G401.6 (cell line): ENCODE results near the gene ADGRV1.

Source experiments
- FAIRE-seq: peaks from 2 replicates; lab custom pipeline; 2012; peaks lifted over from hg19 to GRCh38; lab: Jason Lieb, UNC

The ADGRV1 gene

DNA sequence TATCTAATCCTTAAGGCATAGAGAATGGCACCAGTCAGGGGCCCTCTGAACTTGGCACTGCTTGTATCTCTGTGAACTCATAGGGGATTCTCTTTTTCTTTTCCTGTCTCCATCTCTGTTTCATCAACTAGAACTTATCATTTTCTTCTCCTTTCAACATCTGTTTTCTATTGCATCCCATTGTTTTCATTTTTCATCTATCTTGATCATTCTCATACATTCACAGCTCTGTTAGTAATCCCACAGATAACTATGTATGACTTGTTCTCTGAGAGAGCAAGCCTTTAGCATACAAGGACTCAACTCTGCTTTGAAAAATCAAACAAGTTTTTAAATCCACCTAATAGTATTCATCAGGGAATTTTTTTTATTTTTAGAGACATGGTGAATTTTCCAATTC, 560.2 kb downstream of the ADGRV1 start:
- FAIRE-seq: no peak

DNA sequence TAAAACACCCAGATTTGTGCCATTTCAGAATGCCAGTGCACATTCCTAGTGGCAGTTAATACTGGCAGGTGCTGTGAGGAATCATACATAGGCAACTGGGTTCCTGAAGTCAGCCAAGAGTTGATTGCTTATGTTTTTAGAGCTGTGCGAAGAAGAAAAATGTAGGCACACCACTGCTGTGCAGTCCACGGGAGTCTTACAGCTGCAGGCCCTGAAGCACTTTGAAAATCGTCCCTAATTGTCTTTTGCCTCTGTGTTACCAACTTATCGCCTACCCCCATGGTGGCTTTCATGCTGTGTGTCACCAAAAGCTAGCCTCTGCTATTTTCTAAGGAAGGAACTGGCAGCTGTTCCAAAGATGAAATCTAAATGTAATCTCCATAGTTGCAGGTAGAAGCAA, 560.6 kb downstream of the ADGRV1 start:
- no peak for FAIRE-seq

DNA sequence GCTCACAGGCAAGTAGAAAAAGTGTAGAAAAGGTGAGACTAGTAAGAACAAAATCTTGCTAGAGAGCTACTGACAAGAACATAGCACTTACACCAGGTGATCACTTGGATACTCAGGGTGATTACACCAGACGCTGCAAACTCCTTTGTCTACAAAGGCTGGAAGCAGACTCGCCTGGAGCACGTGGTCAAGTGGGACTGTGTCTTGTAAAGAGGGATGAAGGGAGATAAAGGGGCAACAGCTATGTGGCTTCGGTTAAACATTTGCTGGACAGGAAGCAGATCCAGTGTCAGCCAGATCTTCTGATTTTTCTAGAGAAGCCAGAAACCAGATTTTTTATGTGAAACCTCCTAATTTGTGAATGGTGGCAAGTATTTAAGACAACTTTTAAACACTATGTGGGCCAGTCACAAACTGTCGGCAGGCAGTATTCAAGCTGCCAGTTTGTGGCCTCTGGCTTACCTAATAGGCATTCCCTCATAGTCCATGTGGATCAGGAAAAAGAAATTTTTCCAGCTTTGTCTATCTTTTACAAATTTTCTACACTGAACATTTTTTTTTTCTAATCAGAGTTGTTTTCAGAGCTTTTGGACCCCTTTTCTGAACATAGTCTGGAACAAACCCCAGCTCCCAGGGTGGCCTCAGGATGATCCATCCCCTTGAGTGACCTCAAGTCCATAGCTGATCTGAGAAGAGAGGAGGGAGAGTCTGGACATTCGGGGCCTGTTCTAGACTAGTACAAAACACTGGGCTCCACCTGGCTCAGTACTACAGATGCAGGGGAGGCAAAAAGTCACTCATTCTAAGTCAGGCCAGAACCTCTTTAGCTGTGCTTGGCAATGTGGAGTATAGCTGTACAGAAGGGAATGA, 561.6 kb downstream of the ADGRV1 start:
- no peak for FAIRE-seq

- no peak for FAIRE-seq
These were observed 562.9 kb downstream of the ADGRV1 start for GRCh38 chr5:91121347-91121993.

DNA sequence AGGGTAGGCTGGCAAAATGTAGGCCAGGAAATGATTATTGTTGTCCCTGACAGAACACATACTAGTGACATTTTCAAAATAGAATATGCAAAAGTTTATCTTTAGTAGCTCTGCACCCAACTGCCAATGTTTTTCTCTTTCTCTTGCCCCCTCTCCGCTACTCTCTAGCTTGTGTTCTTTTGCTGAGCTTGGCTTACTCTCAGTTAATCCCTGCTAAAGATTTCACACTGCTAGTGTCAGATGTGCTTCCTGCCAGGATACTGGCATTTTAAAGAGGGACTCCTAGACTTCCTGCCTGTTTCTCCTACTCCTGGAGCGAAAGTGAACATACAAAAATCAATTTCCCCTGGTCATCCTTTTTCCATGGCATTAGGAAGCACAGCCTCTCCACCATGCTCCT, 564.1 kb downstream of the ADGRV1 start:
- no peak for FAIRE-seq

- no peak for FAIRE-seq
These were observed 564.7 kb downstream of the ADGRV1 start for GRCh38 chr5:91123291-91123690.

- FAIRE-seq: no peak
These were observed 565.3 kb downstream of the ADGRV1 start for GRCh38 chr5:91123901-91124300.

GRCh38 chr5:91125916-91126315, 567.3 kb downstream of the ADGRV1 start:
- no peak for FAIRE-seq

- no peak for FAIRE-seq
These were observed 567.9 kb downstream of the ADGRV1 start for GRCh38 chr5:91126448-91126847.

GRCh38 chr5:91126888-91127287, 568.3 kb downstream of the ADGRV1 start:
- FAIRE-seq: no peak

GRCh38 chr5:91127456-91128081, 569.0 kb downstream of the ADGRV1 start:
- FAIRE-seq: no peak

DNA sequence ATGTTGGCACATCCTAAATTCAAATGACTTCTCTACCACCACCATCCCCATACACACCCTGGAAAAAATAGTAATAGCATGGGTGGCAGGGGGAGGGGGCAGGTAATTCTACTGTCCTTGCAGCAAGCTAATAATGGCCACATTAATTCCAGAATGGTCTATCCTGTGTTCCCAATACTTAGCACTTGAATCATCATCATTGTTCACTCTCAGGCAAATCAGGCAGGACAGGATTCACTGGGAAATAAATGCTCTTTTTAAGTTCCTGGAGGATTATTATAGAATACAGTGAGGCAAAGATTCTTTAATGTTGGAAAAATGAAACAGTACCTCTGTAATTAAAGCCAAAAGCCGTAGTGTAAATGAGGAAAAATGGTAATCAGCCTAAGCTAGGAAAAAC, 570.0 kb downstream of the ADGRV1 start:
- FAIRE-seq: no peak

GRCh38 chr5:91129748-91130147, 571.2 kb downstream of the ADGRV1 start:
- FAIRE-seq: no peak

DNA sequence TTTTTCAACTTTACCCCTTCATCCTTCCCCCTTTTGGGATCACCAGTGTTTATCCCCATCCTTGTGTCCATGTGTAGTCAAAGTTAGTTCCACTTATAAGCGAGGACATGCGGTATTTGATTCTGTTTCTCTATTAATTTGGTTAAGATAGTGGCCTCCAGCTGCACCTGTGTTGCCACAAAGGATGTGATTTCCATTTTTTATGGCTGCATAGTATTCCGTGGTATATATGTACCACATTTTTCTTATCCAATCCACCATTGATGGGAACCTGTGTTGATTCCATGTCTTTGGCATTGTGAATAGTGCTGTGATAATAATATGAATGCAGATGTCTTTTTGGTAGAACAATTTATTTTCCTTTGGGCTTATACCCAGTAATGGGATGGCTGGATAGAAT, 572.2 kb downstream of the ADGRV1 start:
- FAIRE-seq: no peak

DNA sequence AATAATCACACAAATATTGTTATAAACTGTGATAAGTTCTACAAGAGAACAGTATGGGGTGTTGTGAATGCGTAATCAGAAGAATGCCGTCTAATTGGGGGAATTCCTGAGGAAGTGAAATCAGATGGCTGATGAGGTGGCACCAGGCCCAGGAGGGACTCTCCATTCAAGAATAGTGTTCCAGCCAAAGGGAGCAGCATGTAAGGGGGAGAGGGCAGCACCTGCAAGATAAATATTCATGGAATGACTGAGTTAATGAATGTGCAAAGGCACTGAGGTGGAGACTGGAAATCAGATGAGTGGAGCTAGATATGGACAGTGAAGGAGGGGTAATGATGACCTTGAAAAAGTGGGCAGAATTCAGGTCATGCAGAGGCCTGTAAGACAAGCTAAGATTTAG, 574.0 kb downstream of the ADGRV1 start:
- FAIRE-seq: no peak

GRCh38 chr5:91133183-91133582, 574.6 kb downstream of the ADGRV1 start:
- no peak for FAIRE-seq

- no peak for FAIRE-seq
These were observed 577.1 kb downstream of the ADGRV1 start for GRCh38 chr5:91135475-91136248.

DNA sequence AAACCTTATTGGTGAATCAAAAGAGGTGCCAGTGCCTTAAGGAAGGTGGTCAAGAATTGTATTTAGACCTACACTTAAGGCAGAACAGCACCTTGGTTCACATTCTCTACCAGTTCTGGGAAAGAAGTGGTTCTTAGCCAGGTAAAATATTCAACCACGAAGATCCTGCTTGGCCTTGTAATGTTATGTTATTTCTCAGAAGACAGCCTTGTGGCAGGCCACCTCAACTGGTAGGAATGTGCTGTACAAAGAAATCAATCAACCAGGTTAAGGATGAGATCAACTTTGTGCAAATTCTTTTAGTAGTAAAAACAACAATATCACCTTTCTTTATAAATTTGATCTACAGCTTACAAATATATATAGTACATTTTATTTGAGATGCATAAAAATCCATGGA, 577.7 kb downstream of the ADGRV1 start:
- FAIRE-seq: no peak

DNA sequence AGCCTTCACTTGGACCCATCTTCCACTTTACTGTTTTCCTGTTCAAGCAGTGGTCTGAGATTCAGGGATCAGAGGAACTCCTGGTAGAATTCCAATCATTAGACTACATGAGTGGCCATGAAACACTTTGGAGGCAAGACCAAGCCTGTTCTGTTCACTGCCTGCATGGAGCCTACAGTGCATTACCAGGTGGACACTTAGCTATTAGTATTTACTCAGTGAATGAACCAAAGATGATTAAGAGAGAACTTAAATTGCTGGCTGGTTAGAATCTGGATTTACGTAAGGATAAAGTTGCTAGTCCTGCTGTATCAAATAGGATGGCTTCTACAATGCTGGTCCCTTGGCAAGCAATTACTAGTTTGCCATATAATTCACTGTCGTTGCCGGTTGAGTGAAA, 579.0 kb downstream of the ADGRV1 start:
- FAIRE-seq: no peak

GRCh38 chr5:91139572-91140200, 581.1 kb downstream of the ADGRV1 start:
- FAIRE-seq: no peak

DNA sequence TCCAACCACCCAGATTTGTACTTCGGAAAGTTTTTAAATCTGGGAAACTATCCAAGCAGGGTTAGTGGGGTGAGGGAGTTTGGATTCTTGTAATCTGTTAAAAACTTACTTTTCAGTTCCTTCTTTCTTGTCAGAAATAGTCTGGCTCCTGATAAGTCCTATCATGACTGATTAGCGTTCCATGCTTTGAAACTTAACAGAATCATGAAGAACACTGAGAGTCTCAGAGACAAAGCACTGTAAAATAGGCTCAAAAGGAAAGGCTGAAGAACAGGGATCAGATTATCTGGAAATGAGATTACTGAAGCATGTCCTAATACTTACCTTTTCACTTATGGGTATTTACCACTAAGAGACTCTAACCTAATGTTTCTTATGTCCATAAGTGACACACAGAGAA, 582.1 kb downstream of the ADGRV1 start:
- FAIRE-seq: no peak

- no peak for FAIRE-seq
These were observed 583.0 kb downstream of the ADGRV1 start for GRCh38 chr5:91141642-91142041.
